SK-N-MC (cell line): Measurements from ENCODE around the gene HIGD1C.

Experiments used
- EZH2 ChIP-seq: fragments of 200-600 bp; sonication (generic); IDR thresholded peaks from one replicate; pipeline ENCODE4 v1.6.1; 2017; ENCODE audit warnings: antibody characterized with exemption
- FOXP2 ChIP-seq: optimal IDR thresholded peaks from 2 replicates; pipeline ENCODE3; 2011; ENCODE audit warnings: mild to moderate bottlenecking, moderate library complexity; ENCODE audit not compliant: insufficient read depth; ENCODE audit errors: extremely low read length, control extremely low read depth
- POLR2AphosphoS5 ChIP-seq: IDR thresholded peaks from 2 replicates; pipeline ENCODE4 v1.6.1; 2012; ENCODE audit warnings: mild to moderate bottlenecking, low read depth, low read length, borderline replicate concordance

GRCh38 chr12:50934371-50934851, 17.9 kb upstream of the HIGD1C start:
- TF ChIP-seq POLR2AphosphoS5 (no peak), EZH2 (no peak), FOXP2 (no peak)
